Activated CD8-positive, alpha-beta T cell treated with anti-CD3 and anti-CD28 coated beads, Interleukin-2, amount 10 ng/mL, durations not matched to agents 7 days and 5 days (primary cell): ENCODE data around the gene SPON1. TPM values are rescaled to one million over a fixed set of nuclear protein-coding genes. Genes with fewer than 3 reads are reported as not detected.
A peak's percentile ranks its signal among the peaks of the same experiment; 100 is the strongest.

ENCODE experiments used
- ATAC-seq: fragments of 150-1000 bp; cut with Tn5 transposase; one replicate; pipeline ENCODE4 v1.10.0; 2021; ENCODE audit warnings: moderate library complexity
- CTCF ChIA-PET: fragments of 350-600 bp; sonication (Branson Sonifier 250); formaldehyde crosslinking; loops from one replicate; lab custom pipeline; 2021; ENCODE audit warnings: antibody characterized with exemption; lab: Charles Lee
- POLR2A ChIA-PET: fragments of 350-600 bp; sonication (Branson Sonifier 250); formaldehyde crosslinking; loops from one replicate; lab custom pipeline; 2021; ENCODE audit warnings: antibody characterized with exemption; lab: Charles Lee
- DNase-seq: peaks from one replicate; pipeline ENCODE4 v3.0.0-alpha.2; 2020
- H3K27ac Mint-ChIP-seq: one replicate; pipeline ENCODE4 v1.8.0; 2021; ENCODE audit warnings: mild to moderate bottlenecking, mixed read lengths
- H3K27me3 Mint-ChIP-seq: one replicate; pipeline ENCODE4 v1.8.0; 2021; ENCODE audit warnings: low read depth, mixed read lengths
- H3K36me3 Mint-ChIP-seq: one replicate; pipeline ENCODE4 v1.8.0; 2021; ENCODE audit warnings: low read depth, mixed read lengths
- H3K4me1 Mint-ChIP-seq: one replicate; pipeline ENCODE4 v1.8.0; 2021; ENCODE audit warnings: low read depth, mixed read lengths
- H3K4me3 Mint-ChIP-seq: one replicate; pipeline ENCODE4 v1.8.0; 2021; ENCODE audit warnings: mild to moderate bottlenecking, mixed read lengths
- H3K9me3 Mint-ChIP-seq: one replicate; pipeline ENCODE4 v1.8.0; 2022; ENCODE audit warnings: mixed read lengths; ENCODE audit not compliant: insufficient read depth
- total RNA-seq, 2 experiments: library from RNA; stranded (reverse); gene quantifications; one replicate each; pipeline ENCODE4 v1.2.3, GENCODE V29; 2021

SPON1 gene
- total RNA-seq, 2 experiments from 2014 or later: 0.42 to 0.47 TPM

DNA sequence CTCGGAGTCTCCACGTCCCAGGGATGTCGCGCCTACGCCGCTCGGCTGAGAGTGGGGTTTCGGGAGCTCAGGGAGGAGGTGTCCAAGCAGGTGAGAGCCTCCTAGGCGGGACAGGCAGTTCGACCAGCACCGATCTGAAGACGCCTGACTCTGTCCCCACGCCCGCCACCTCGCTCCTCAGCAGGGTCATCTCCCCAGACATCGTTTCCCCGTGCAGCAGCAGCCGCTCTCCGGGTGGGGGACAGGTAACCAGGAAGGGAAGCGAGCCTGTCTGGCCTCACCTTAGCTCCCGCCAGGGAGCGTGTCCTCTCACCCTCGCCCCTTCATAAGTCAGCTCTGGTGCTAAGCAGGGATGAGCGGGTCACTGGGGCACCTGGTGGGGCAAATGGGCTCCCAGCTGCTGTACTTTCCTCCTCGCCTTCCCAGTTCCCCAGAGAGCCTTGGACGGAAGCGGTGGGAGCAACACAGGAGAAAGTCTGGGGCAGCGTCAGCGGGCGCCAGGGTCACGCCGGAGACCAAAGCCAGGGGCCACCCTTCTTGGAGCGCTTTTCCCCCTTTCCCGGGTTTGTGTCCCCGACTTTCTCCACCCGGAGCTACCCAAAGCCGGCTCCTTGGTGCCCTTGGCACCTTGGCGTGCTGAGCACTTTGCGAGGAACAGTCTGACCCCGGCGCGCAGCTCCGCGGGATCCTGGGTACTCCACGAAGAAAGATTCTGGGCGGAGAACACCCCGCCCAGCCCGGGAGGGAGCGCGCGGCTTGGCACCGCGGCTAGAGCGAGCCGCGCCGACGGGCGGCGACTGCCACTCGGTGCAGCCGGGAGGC lies 1.6 kb downstream of the SPON1 start:
- CTCF ChIA-PET: interaction anchor here (0.9 to 5.8 kb wide), 6 partner anchors 8 to 287 kb away, joined by 3 to 37 read pairs (median 8); no protein-coding TSS in a partner anchor
- ATAC-seq (no peak), DNase-seq (no peak)
- Mint-ChIP-seq H3K4me3 (peak overlapping the region; percentile 59), H3K4me1 (peaks cover 16% of the 10 kb centered on the region), H3K27ac (no peak overlapping the region), H3K36me3 (no peaks in the 10 kb centered on the region), H3K27me3 (peaks cover 70% of the 10 kb centered on the region), H3K9me3 (no peaks in the 10 kb centered on the region)
- POLR2A ChIA-PET: no interaction called here

DNA sequence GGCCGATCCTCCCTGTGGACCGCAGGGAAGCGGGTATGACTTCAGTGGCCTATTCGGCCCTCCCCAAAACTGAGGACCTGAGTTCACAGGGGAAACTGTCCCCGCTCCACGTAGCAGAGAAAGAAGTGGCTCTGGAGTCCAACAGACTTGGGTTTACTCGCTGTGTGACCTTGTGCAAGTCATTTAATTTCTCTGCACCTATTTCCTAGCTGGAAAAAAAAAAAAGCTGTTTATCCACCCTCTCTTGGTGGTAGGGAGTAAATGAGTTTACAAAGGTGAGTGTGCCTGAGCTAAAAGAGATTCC lies 2.2 kb downstream of the SPON1 start:
- no peak for ATAC-seq

DNA sequence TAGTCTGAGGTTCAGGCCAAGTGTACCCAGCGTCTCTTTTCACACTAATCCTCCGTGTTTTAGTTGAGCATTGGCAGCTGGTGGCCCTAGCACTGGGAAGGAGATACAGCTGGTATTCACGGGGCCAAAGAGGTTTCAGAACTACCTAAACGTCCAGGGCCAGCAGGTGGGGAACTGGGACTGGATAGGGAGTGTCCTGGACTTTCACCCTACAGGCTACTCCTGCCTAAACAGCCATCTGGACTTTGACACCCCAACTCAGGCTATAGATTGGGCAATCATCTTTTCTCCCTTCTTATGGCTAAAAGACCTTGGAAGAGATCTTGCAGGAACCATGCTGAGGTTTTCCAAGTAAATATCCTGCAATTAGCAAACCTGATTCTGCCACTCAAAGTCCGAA lies 2.8 kb downstream of the SPON1 start:
- H3K27me3 Mint-ChIP-seq: peaks cover 61% of the 10 kb centered on the region
- ATAC-seq (no peak), DNase-seq (no peak)
- H3K27ac Mint-ChIP-seq: no peak overlapping the region
- CTCF ChIA-PET: interaction anchor here (2.8 to 5.8 kb wide), 2 partner anchors 9 to 182 kb away, joined by 10 to 37 read pairs; no protein-coding TSS in a partner anchor
- POLR2A ChIA-PET: no interaction called here
- no peaks in the 10 kb centered on the region for H3K9me3 Mint-ChIP-seq
- no peak overlapping the region for H3K4me3 Mint-ChIP-seq
- no peaks in the 10 kb centered on the region for H3K36me3 Mint-ChIP-seq
- H3K4me1 Mint-ChIP-seq: peaks cover 24% of the 10 kb centered on the region

More for the DNA sequence above, 2.2 kb downstream of the SPON1 start:
- DNase-seq: no peak
- H3K27ac Mint-ChIP-seq: no peak overlapping the region
- ChIA-PET POLR2A (no interaction called here), CTCF (interaction anchor here (0.9 to 5.8 kb wide), 4 partner anchors 9 to 287 kb away, joined by 3 to 37 read pairs (median 7); no protein-coding TSS in a partner anchor)
- H3K9me3 Mint-ChIP-seq: no peaks in the 10 kb centered on the region
- H3K4me1 Mint-ChIP-seq: peaks cover 22% of the 10 kb centered on the region
- H3K4me3 Mint-ChIP-seq: no peak overlapping the region
- peaks cover 66% of the 10 kb centered on the region for H3K27me3 Mint-ChIP-seq
- H3K36me3 Mint-ChIP-seq: no peaks in the 10 kb centered on the region

DNA sequence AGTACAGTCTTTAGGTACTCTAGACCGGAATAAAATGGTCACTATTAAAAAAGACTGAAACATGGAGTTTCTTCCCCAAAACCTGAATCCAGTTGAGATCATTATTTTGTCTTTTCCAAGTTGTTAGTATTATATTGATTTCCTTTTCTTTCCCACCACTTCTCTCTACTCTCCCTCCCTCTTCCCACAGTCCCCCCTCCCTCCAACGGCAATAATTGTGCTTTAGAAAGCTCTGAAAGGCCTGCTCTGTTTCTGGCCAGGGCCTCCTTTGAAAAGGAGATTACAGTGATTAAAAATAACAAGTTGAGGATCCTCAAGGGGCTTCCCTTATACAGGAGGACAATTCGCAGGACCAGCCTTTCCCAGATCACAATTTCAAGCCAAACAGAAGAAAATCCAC lies 3.5 kb downstream of the SPON1 start:
- no peak for DNase-seq
- Mint-ChIP-seq H3K27ac (no peak overlapping the region), H3K36me3 (no peaks in the 10 kb centered on the region), H3K9me3 (no peaks in the 10 kb centered on the region), H3K4me1 (peaks cover 24% of the 10 kb centered on the region), H3K4me3 (no peak overlapping the region), H3K27me3 (peaks cover 58% of the 10 kb centered on the region)
- ChIA-PET CTCF (interaction anchor here (2.8 kb wide), 1 partner anchor 10 kb away, joined by 10 read pairs; no protein-coding TSS in a partner anchor), POLR2A (no interaction called here)
- ATAC-seq: no peak

DNA sequence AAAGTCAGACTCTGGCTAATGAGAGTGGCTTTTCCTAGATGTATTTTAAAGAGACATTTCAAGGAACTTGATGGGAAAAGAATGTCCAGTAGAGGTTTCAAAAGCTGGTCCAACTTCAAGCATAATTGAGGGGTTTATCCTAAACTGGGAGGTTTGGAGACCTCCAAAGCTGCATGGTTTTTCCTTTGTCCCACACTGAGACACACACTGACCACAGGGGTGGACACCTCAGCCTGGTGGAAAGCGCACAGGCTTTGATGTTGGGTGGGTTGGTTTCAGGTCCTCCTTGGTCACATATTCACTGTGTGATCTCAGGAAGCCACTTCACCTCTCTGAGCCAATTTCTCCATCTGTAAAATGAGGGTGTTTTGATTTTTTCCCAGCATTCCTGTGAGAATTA lies 4.0 kb downstream of the SPON1 start:
- ATAC-seq (no peak), DNase-seq (no peak)
- no peak overlapping the region for H3K4me3 Mint-ChIP-seq
- H3K4me1 Mint-ChIP-seq: peaks cover 24% of the 10 kb centered on the region
- H3K27me3 Mint-ChIP-seq: peaks cover 53% of the 10 kb centered on the region
- no peaks in the 10 kb centered on the region for H3K9me3 Mint-ChIP-seq
- no peaks in the 10 kb centered on the region for H3K36me3 Mint-ChIP-seq
- ChIA-PET POLR2A (no interaction called here), CTCF (interaction anchor here (1.6 to 2.8 kb wide), 2 partner anchors 10 to 11 kb away, joined by 4 to 10 read pairs; no protein-coding TSS in a partner anchor)
- no peak overlapping the region for H3K27ac Mint-ChIP-seq

DNA sequence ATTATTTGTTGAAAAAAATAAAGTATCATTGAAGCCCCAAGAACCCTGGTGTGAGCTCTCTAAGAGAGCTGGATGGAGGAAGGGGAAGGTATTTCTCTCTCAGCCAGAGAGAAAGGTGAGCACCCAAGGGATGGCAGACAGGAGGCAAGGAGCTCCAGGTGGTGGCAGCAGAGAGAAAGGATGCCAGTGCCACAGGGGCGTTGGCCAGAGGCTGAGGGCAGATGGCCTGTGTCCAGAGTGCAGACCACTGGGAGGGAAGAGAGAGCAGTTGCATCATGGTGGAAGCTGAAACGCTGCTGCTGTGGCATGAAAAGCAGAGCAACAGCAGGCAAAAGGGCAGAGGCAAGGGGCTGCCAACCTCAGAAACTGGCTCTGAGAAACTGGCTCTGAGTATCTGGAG lies 8.5 kb downstream of the SPON1 start:
- POLR2A ChIA-PET: no interaction called here

DNA sequence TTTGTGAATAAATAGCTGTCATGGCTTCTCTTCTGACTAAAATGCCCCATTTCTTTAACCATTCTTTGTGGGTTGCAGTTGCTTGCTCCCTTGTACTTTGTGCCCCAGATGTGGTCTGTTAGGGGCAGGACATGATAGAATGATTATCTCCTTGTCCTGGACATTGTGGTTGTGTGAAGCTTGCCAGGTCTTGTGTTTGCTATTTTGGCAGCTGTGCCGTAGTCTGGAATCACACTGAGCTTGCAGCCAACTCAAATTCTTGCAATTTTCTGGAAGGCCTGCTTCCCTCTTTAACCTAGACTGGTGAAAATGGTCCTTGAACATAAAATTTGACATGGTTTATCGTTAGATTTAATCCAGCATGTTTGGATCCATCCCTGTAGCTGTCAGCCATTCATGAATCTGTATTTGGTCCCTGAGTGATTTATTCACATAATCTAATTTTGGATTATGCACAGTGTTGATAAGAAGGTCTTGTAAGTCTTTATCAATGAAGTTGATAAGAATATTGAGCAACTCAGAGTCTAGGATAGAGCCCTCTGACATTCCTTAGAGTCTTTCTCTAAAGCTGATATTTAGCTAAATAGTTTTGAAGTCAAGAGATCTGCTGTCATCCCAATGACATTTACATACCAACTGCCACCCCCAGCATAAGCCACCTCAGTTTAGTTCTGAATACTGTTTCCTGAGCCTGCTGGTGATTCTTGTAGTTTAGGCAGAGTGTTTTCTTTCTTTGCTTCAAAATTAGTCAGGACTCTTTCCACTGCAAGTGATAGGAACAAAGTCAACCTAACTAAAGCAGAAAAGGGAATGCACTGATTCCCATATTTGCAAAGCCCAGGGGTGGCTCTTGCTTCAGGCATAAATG lies 9.8 kb downstream of the SPON1 start:
- Mint-ChIP-seq H3K27ac (no peak overlapping the region), H3K36me3 (no peaks in the 10 kb centered on the region), H3K27me3 (peaks cover 14% of the 10 kb centered on the region), H3K9me3 (no peaks in the 10 kb centered on the region), H3K4me3 (no peak overlapping the region), H3K4me1 (peaks cover 13% of the 10 kb centered on the region)
- DNase-seq: no peak
- no peak for ATAC-seq
- CTCF ChIA-PET: interaction anchor here (0.6 to 3.1 kb wide), 8 partner anchors 14 to 276 kb away, joined by 3 to 16 read pairs (median 6); no protein-coding TSS in a partner anchor
- POLR2A ChIA-PET: no interaction called here

More for the DNA sequence above, 8.5 kb downstream of the SPON1 start:
- DNase-seq: no peak
- CTCF ChIA-PET: interaction anchor here (0.7 to 2.8 kb wide), 10 partner anchors 14 to 299 kb away, joined by 3 to 19 read pairs (median 4); no protein-coding TSS in a partner anchor
- H3K9me3 Mint-ChIP-seq: no peaks in the 10 kb centered on the region
- H3K27me3 Mint-ChIP-seq: peaks cover 25% of the 10 kb centered on the region
- no peak for ATAC-seq
- H3K36me3 Mint-ChIP-seq: no peaks in the 10 kb centered on the region
- H3K4me3 Mint-ChIP-seq: no peak overlapping the region
- no peak overlapping the region for H3K27ac Mint-ChIP-seq
- H3K4me1 Mint-ChIP-seq: peaks cover 13% of the 10 kb centered on the region

DNA sequence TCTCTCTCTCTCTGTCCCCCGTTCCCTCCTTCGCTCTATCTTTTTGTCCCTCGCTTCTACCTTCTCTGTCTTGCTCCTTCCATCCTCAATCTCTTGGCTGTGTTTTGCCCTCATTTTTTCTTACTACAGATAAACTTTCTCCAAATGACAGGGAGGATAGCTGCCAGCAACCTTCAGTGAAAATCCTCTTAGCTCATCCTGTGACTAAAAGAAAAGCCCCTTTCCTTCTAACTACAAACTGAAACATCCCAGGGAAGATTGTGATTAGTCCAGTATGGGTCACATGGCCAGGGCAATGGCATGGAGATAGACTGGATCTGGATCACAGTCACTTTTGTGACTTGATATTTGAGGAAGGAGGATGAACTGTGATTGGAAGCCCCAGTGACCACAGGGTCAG lies 10.4 kb downstream of the SPON1 start:
- H3K4me1 Mint-ChIP-seq: peaks cover 13% of the 10 kb centered on the region
- ATAC-seq (no peak), DNase-seq (no peak)
- ChIA-PET CTCF (interaction anchor here (0.9 to 3.1 kb wide), 5 partner anchors 14 to 275 kb away, joined by 3 to 16 read pairs (median 6); no protein-coding TSS in a partner anchor), POLR2A (no interaction called here)
- peaks cover 8% of the 10 kb centered on the region for H3K27me3 Mint-ChIP-seq
- H3K4me3 Mint-ChIP-seq: no peak overlapping the region
- H3K36me3 Mint-ChIP-seq: no peaks in the 10 kb centered on the region
- H3K27ac Mint-ChIP-seq: no peak overlapping the region
- no peaks in the 10 kb centered on the region for H3K9me3 Mint-ChIP-seq

DNA sequence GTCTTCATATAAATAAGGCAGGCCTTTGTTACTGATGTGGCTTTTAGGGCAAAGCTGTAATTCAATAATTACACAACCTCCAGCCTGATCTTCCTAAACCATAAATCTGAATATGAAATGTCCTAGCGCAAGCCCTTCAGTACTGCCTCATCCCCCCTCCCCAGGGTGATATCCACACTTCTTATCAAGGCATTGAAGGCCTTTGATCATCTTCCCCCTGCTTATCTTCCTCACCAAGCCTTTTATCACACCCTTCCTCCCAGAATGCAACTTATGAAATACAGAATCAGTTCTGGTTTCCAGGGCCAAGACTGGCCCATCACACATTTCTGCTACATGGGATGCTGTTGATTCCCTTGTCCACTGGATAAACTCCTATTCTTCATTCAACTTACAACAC lies 12.1 kb downstream of the SPON1 start:
- H3K9me3 Mint-ChIP-seq: no peaks in the 10 kb centered on the region
- no peak overlapping the region for H3K27ac Mint-ChIP-seq
- H3K36me3 Mint-ChIP-seq: no peaks in the 10 kb centered on the region
- no peak for ATAC-seq
- peaks cover 6% of the 10 kb centered on the region for H3K27me3 Mint-ChIP-seq
- H3K4me1 Mint-ChIP-seq: peaks cover 3% of the 10 kb centered on the region
- CTCF ChIA-PET: interaction anchor here (2.2 to 3.1 kb wide), 2 partner anchors 19 to 174 kb away, joined by 8 to 16 read pairs; no protein-coding TSS in a partner anchor
- POLR2A ChIA-PET: no interaction called here
- DNase-seq: no peak
- H3K4me3 Mint-ChIP-seq: no peak overlapping the region

DNA sequence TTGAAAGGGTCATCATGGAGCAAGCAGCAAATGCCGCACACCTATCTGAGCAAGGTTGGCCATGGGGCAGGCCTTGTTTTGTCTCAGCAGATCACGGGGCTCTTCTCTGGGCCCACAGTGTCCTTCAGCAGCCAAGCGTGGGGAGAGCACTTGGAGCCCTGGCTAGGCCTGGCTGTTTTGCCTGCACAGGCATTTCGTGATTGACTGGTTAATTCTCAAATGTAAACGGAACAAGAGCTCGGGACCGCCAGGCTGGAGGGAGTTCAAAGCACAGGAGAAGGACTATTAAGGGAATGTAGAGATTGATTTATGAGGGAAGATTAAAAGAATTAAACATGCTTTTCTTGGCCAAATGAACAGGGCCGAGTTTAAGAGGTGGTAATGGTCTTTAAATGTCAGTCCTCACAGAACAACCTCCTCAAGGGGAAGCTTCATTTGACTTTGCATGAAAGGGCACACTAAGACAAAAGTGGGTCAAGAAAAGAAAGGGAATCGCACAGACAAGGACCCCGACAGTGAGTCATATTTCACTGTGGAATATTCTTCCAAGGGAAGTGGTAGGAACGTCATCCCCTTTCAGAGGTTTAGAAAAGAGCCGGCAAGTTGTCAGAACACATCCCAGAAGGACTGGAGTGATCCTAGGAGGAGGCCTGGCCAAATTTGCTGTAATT lies 20.7 kb downstream of the SPON1 start:
- H3K4me3 Mint-ChIP-seq: no peak overlapping the region
- H3K27me3 Mint-ChIP-seq: peaks cover 4% of the 10 kb centered on the region
- ATAC-seq: no peak
- CTCF ChIA-PET: no interaction called here
- no peak for DNase-seq
- H3K36me3 Mint-ChIP-seq: no peaks in the 10 kb centered on the region
- no peak overlapping the region for H3K27ac Mint-ChIP-seq
- H3K9me3 Mint-ChIP-seq: no peaks in the 10 kb centered on the region
- no peaks in the 10 kb centered on the region for H3K4me1 Mint-ChIP-seq
- POLR2A ChIA-PET: no interaction called here
